H1 (cell line): ENCODE data around the gene THAP7. TPM values are rescaled to one million over a fixed set of nuclear protein-coding genes. Genes with fewer than 3 reads are reported as not detected.

Experiments used
- CTCF ChIA-PET: fragments of 300-600 bp; sonication (Branson Sonifier 250); formaldehyde crosslinking; loops from one replicate; lab custom pipeline; 2021; ENCODE audit not compliant: partially characterized antibody; lab: Charles Lee
- POLR2A ChIA-PET: fragments of 300-600 bp; sonication (Branson Sonifier 250); formaldehyde crosslinking; loops from one replicate; lab custom pipeline; 2021; ENCODE audit warnings: inconsistent platforms; ENCODE audit not compliant: partially characterized antibody; lab: Charles Lee
- DNase-seq, 2 experiments: peaks; one replicate each; pipeline versions ENCODE4 v3.0.0 to v3.0.0-alpha.2; 2010 to 2022; ENCODE audit warnings: low spot score in 2 of 2, low read depth in 1 of 2, mixed read lengths in 1 of 2
- FAIRE-seq: peaks from 2 replicates; lab custom pipeline; 2011; peaks lifted over from hg19 to GRCh38; lab: Jason Lieb, UNC
- H2AFZ ChIP-seq: 2 replicates; pipeline ENCODE4 v1.8.1; 2012; ENCODE audit warnings: low read length, inconsistent platforms
- H2AK5ac ChIP-seq: 2 replicates; pipeline ENCODE4 v1.6.1; 2013; ENCODE audit warnings: low read depth, low read length
- H2BK120ac ChIP-seq: replicated peaks from 2 replicates; pipeline ENCODE3; 2013; ENCODE audit warnings: low read depth, low read length, inconsistent platforms
- H2BK12ac ChIP-seq: 2 replicates; pipeline ENCODE4 v1.6.1; 2013; ENCODE audit warnings: low read depth, low read length
- H2BK15ac ChIP-seq: 2 replicates; pipeline ENCODE4 v1.6.1; 2013; ENCODE audit warnings: low read length
- H2BK20ac ChIP-seq: 2 replicates; pipeline ENCODE4 v1.6.1; 2013; ENCODE audit warnings: low read length
- H2BK5ac ChIP-seq: 2 replicates; pipeline ENCODE4 v1.6.1; 2013; ENCODE audit warnings: low read depth, low read length
- H3K14ac ChIP-seq: 2 replicates; pipeline ENCODE4 v1.6.1; 2013; ENCODE audit warnings: inconsistent platforms; ENCODE audit not compliant: insufficient read length
- H3K18ac ChIP-seq: 2 replicates; pipeline ENCODE4 v1.6.1; 2013; ENCODE audit warnings: low read length; ENCODE audit errors: extremely low read depth
- H3K23ac ChIP-seq: 2 replicates; pipeline ENCODE4 v1.6.1; 2013; ENCODE audit warnings: inconsistent platforms; ENCODE audit not compliant: insufficient read length
- H3K23me2 ChIP-seq: 2 replicates; pipeline ENCODE4 v1.6.1; 2013; ENCODE audit warnings: low read depth, low read length
- H3K27ac ChIP-seq: 2 replicates; pipeline ENCODE4 v1.6.1; 2011; ENCODE audit warnings: low read depth, low read length, inconsistent platforms
- H3K27me3 ChIP-seq, 4 experiments: replicated peaks in 1 of 4; 1 replicate in 1 of 4; 2 replicates in 3 of 4; pipeline versions ENCODE4 v1.6.1 to v1.8.1; 2011 to 2013; ENCODE audit warnings: low read length in 3 of 4, mild to moderate bottlenecking in 3 of 4, inconsistent platforms in 2 of 4, mixed read lengths in 2 of 4, moderate library complexity in 1 of 4; ENCODE audit not compliant: control insufficient read depth in 3 of 4, insufficient read depth in 3 of 4; ENCODE audit errors: extremely low read depth in 1 of 4
- H3K36me3 ChIP-seq, 4 experiments: 2 replicates each; pipeline versions ENCODE4 v1.6.1 to v1.8.1; 2011 to 2013; ENCODE audit warnings: mild to moderate bottlenecking in 4 of 4, low read length in 3 of 4, moderate library complexity in 2 of 4, control low read depth in 1 of 4, inconsistent platforms in 1 of 4; ENCODE audit not compliant: insufficient read depth in 4 of 4, control insufficient read depth in 2 of 4
- H3K4ac ChIP-seq: replicated peaks from 2 replicates; pipeline ENCODE3; 2013; ENCODE audit warnings: low read length, low read depth, mixed read lengths, inconsistent platforms; ENCODE audit not compliant: insufficient read length
- H3K4me1 ChIP-seq, 4 experiments: replicated peaks in 1 of 4; 1 replicate in 1 of 4; 2 replicates in 3 of 4; pipeline versions ENCODE4 v1.6.1 to v1.8.1; 2011 to 2013; ENCODE audit warnings: low read length in 3 of 4, inconsistent platforms in 2 of 4, mixed read lengths in 1 of 4; ENCODE audit not compliant: insufficient read depth in 4 of 4, control insufficient read depth in 3 of 4
- H3K4me2 ChIP-seq, 2 experiments: 2 replicates each; pipeline versions ENCODE4 v1.6.1 to v1.8.1; 2011 to 2013; ENCODE audit warnings: low read depth in 2 of 2, low read length in 2 of 2, control low read depth in 1 of 2, inconsistent platforms in 1 of 2, mild to moderate bottlenecking in 1 of 2; ENCODE audit not compliant: insufficient read depth in 1 of 2
- H3K4me3 ChIP-seq, 4 experiments: fragments of 200-600, 300-600 bp in 1 of 4; sonication (generic), shearing (Covaris generic), sonication (Bioruptor Twin) in 1 of 4; 2 replicates each; pipeline versions ENCODE4 v1.5.1 to v1.8.1; 2011 to 2016; ENCODE audit warnings: low read length in 4 of 4, low read depth in 3 of 4, control low read depth in 2 of 4, inconsistent platforms in 2 of 4, mild to moderate bottlenecking in 2 of 4, mixed read lengths in 1 of 4, moderate library complexity in 1 of 4; ENCODE audit not compliant: insufficient read depth in 2 of 4; ENCODE audit errors: extremely low read depth in 1 of 4
- H3K56ac ChIP-seq: replicated peaks from 2 replicates; pipeline ENCODE3; 2013; ENCODE audit warnings: low read depth, mild to moderate bottlenecking, mixed read lengths, low read length, inconsistent platforms; ENCODE audit not compliant: insufficient read length
- H3K79me1 ChIP-seq: 2 replicates; pipeline ENCODE4 v1.6.1; 2013; ENCODE audit warnings: low read depth, low read length, control low read depth
- H3K79me2 ChIP-seq, 2 experiments: 2 replicates each; pipeline versions ENCODE4 v1.6.1 to v1.8.1; 2012 to 2013; ENCODE audit warnings: low read length in 2 of 2, mild to moderate bottlenecking in 2 of 2, inconsistent platforms in 1 of 2; ENCODE audit not compliant: insufficient read depth in 2 of 2, control insufficient read depth in 1 of 2
- H3K9ac ChIP-seq, 4 experiments: replicated peaks in 1 of 4; 1 replicate in 1 of 4; 2 replicates in 3 of 4; pipeline versions ENCODE4 v1.6.1 to v1.8.1; 2011 to 2013; ENCODE audit warnings: low read depth in 3 of 4, low read length in 3 of 4, control low read depth in 2 of 4, mild to moderate bottlenecking in 2 of 4, moderate library complexity in 2 of 4, inconsistent platforms in 1 of 4; ENCODE audit errors: extremely low read depth in 1 of 4
- H3K9me3 ChIP-seq, 2 experiments: 2 replicates each; pipeline versions ENCODE4 v1.6.1 to v1.8.1; 2012 to 2013; ENCODE audit warnings: mild to moderate bottlenecking in 2 of 2, moderate library complexity in 2 of 2, control low read depth in 1 of 2, inconsistent platforms in 1 of 2, low read depth in 1 of 2, low read length in 1 of 2, mixed read lengths in 1 of 2; ENCODE audit not compliant: insufficient read depth in 2 of 2
- H4K20me1 ChIP-seq, 2 experiments: replicated peaks in 1 of 2; 2 replicates each; pipeline versions ENCODE3 to v1.8.1; 2011 to 2013; ENCODE audit warnings: inconsistent platforms in 2 of 2, low read length in 2 of 2, mild to moderate bottlenecking in 1 of 2; ENCODE audit not compliant: insufficient read depth in 2 of 2, control insufficient read depth in 1 of 2
- H4K5ac ChIP-seq: 2 replicates; pipeline ENCODE4 v1.6.1; 2013; ENCODE audit warnings: low read length, low read depth, mixed read lengths, inconsistent platforms; ENCODE audit not compliant: insufficient read length
- H4K8ac ChIP-seq: 2 replicates; pipeline ENCODE4 v1.8.0; 2013; ENCODE audit warnings: mild to moderate bottlenecking, moderate library complexity, low read length, inconsistent platforms; ENCODE audit not compliant: insufficient read depth; ENCODE audit errors: extremely low read depth
- H4K91ac ChIP-seq: replicated peaks from 2 replicates; pipeline ENCODE3; 2013; ENCODE audit warnings: low read length, mixed read lengths, inconsistent platforms; ENCODE audit not compliant: insufficient read length
- ATF2 ChIP-seq: IDR thresholded peaks from 2 replicates; pipeline ENCODE4 v1.6.1; 2012; ENCODE audit warnings: low read length, inconsistent platforms
- BRCA1 ChIP-seq: IDR thresholded peaks from 2 replicates; pipeline ENCODE4 v1.6.1; 2012; ENCODE audit warnings: low read depth, low read length, improper control_type of control experiment
- CBX5 ChIP-seq: fragments of 300-800, 300-1000 bp; sonication (generic); IDR thresholded peaks from 2 replicates; pipeline ENCODE4 v1.7.1; 2016; ENCODE audit warnings: antibody characterized with exemption, low read length, low read depth
- CHD1 ChIP-seq: IDR thresholded peaks from 2 replicates; pipeline ENCODE4 v1.6.1; 2012; ENCODE audit warnings: low read depth, low read length, improper control_type of control experiment
- CREB1 ChIP-seq: IDR thresholded peaks from 2 replicates; pipeline ENCODE4 v1.6.1; 2012; ENCODE audit warnings: inconsistent platforms
- RBBP5 ChIP-seq: IDR thresholded peaks from 2 replicates; pipeline ENCODE4 v1.7.1; 2012; ENCODE audit warnings: low read depth, mild to moderate bottlenecking, inconsistent platforms, low read length, moderate library complexity, borderline replicate concordance
- SUZ12 ChIP-seq: fragments of 200-600 bp; sonication (generic); IDR thresholded peaks from 2 replicates; pipeline ENCODE4 v1.6.1; 2012; ENCODE audit warnings: mild to moderate bottlenecking, inconsistent platforms, low read length, moderate library complexity, mixed read lengths
- WGBS, 2 experiments: shearing (Covaris generic) in 1 of 2; methylation state at CpG; one replicate each; pipeline versions ENCODE4 v1.1.6 to v1.1.7; 2013 to 2015; ENCODE audit warnings: low lambda C conversion rate in 2 of 2, mixed read lengths in 2 of 2, inconsistent platforms in 1 of 2, low coverage in 1 of 2, missing lambda C conversion rate in 1 of 2; ENCODE audit not compliant: insufficient replicate concordance in 2 of 2, insufficient coverage in 1 of 2, insufficient read length in 1 of 2; ENCODE audit errors: extremely low coverage in 1 of 2, missing lambda C conversion rate in 1 of 2; 5-methylcytosine and 5-hydroxymethylcytosine counted together
- polyA plus RNA-seq, 7 experiments: library from polyadenylated mRNA; depleted of rRNA in 3 of 7; stranded (reverse) in 5 of 7; unstranded in 2 of 7; fragments of >200 nt in 5 of 7; fragments of 200-250 nt in 2 of 7; gene quantifications; 1 replicate in 5 of 7; 2 replicates in 1 of 7; 4 replicates in 1 of 7; pipeline versions ENCODE4 v1.2.1 to v1.2.3, GENCODE V29; 2011 to 2013; ENCODE audit warnings: missing spikeins in 2 of 7, mixed read lengths in 2 of 7
- total RNA-seq: library from RNA; stranded (reverse); fragmentation: NEBNext Ultra II Directional; extraction: Animal tissue kit (Norgen Biotek cat#: 25700); gene quantifications from 2 replicates; pipeline ENCODE4 v1.2.1, GENCODE V29; 2021
- TF ChIP-seq, protein P1 (sequence below): IDR thresholded peaks from 2 replicates; pipeline ENCODE4 v1.6.1; 2012; ENCODE audit warnings: inconsistent platforms

Gene THAP7
- total and polyA plus RNA-seq, 2 of the 8 experiments (the other 6 are each of a cell fraction or from before 2014, with no cell fraction given): 16.9 to 32.5 TPM

GRCh38 chr22:21025266-21025665 is 23.3 kb upstream of the THAP7 start:
- Histone ChIP-seq H3K27me3 (no peaks in the 10 kb centered on the region), H4K8ac (no peak overlapping the region), H2BK15ac (no peak overlapping the region), H3K9ac (no peak overlapping the region; a peak in 1 of 7 replicates), H3K23ac (no peak overlapping the region), H3K36me3 (no peaks in the 10 kb centered on the region), H2AK5ac (no peak overlapping the region), H2BK12ac (no peak overlapping the region), H3K9me3 (no peaks in the 10 kb centered on the region), H3K27ac (no peak overlapping the region), H3K4me3 (no peak overlapping the region), H3K4ac (no peak overlapping the region), H3K79me2 (no peaks in the 10 kb centered on the region), H4K20me1 (no peaks in the 10 kb centered on the region), H2BK20ac (no peak overlapping the region), H2AFZ (no peak overlapping the region), H3K4me2 (no peak overlapping the region), H2BK120ac (no peak overlapping the region), H3K14ac (no peak overlapping the region), H3K56ac (no peak overlapping the region), H3K4me1 (peaks cover 0 to 2% (median 0%) of the 10 kb centered on the region in 4 experiments; a peak in 1 of 7 replicates), H3K23me2 (no peaks in the 10 kb centered on the region), H3K18ac (no peak overlapping the region), H4K5ac (no peak overlapping the region), H2BK5ac (no peak overlapping the region; the same call in 1 of the 2 replicates), H4K91ac (no peak overlapping the region), H3K79me1 (no peaks in the 10 kb centered on the region)
- 57% methylated on average over 7 of the region's 8 CpGs; no CpG with 5 or more reads in 1 of the 2 experiments for WGBS, 2 experiments
- DNase-seq: no peak
- ChIA-PET CTCF (interaction anchor here (1.2 kb wide), 1 partner anchor 10 kb away, joined by 5 read pairs; no protein-coding TSS in a partner anchor), POLR2A (interaction anchor here (2.1 kb wide), 1 partner anchor 10 kb away, joined by 5 read pairs; the partner anchor contains the start of gene P2RX6)
- no peak for FAIRE-seq
- TF ChIP-seq CBX5: no peak
- TF ChIP-seq, protein P1, sequence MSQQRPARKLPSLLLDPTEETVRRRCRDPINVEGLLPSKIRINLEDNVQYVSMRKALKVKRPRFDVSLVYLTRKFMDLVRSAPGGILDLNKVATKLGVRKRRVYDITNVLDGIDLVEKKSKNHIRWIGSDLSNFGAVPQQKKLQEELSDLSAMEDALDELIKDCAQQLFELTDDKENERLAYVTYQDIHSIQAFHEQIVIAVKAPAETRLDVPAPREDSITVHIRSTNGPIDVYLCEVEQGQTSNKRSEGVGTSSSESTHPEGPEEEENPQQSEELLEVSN: no peak
- TF ChIP-seq RBBP5: no peak
- no peak for TF ChIP-seq SUZ12
- TF ChIP-seq ATF2: no peak
- TF ChIP-seq BRCA1: no peak
- TF ChIP-seq CHD1: no peak
- TF ChIP-seq CREB1: no peak
